Activated T-cell treated with anti-CD3 and anti-CD28 coated beads, Interleukin-2, amount 50 U/mL, for 1 hour (primary cell): Measurements from ENCODE around the gene HCN3.
"Not testable (repeated sequence)": the region's sequence is repeated elsewhere in the genome, so short reads cannot be mapped to it uniquely, and the experiment has no call there.

Source experiments
- DNase-seq: peaks from one replicate; pipeline ENCODE4 v3.0.0-alpha.2; 2020

HCN3 gene

DNA sequence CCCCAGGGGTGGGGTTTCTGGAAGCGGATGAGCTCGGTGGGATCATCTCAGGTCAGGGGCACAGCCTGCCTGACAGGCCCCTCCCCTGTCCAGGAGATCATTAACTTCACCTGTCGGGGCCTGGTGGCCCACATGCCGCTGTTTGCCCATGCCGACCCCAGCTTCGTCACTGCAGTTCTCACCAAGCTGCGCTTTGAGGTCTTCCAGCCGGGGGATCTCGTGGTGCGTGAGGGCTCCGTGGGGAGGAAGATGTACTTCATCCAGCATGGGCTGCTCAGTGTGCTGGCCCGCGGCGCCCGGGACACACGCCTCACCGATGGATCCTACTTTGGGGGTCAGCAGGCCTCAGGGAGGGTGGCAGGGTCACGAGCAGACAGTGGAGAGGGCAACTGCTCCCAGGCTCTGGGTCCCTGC is 8.4 kb downstream of the HCN3 start:
- DNase-seq: no peak

DNA sequence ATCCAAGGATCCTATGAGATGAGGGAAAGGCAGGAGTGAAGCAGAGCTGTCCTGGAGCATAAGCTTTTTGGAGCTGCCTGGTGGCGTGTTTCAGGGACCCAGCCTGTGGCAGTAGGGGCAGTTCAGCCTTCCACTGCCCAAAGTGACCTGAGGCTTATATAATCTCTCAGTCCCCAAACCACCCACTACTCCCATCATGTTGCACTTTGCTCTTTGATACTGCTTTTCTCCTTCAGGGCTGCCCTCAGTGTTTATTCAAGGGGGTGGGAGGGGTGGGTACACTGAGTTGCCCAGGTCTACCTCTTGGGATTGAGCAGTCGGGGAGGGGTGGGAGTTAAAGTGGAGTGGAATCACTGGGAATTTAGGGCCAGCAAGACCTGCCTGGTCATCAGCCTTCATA is 9.3 kb downstream of the HCN3 start:
- DNase-seq: no peak

DNA sequence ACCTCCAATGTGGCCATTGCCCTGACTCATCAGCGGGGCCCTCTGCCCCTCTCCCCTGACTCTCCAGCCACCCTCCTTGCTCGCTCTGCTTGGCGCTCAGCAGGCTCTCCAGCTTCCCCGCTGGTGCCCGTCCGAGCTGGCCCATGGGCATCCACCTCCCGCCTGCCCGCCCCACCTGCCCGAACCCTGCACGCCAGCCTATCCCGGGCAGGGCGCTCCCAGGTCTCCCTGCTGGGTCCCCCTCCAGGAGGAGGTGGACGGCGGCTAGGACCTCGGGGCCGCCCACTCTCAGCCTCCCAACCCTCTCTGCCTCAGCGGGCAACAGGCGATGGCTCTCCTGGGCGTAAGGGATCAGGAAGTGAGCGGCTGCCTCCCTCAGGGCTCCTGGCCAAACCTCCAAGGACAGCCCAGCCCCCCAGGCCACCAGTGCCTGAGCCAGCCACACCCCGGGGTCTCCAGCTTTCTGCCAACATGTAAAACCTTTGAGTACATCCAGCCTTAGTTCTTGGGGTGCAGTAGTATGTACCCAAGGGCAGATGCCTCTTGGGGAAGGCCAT is 10.8 kb downstream of the HCN3 start:
- no peak for DNase-seq

DNA sequence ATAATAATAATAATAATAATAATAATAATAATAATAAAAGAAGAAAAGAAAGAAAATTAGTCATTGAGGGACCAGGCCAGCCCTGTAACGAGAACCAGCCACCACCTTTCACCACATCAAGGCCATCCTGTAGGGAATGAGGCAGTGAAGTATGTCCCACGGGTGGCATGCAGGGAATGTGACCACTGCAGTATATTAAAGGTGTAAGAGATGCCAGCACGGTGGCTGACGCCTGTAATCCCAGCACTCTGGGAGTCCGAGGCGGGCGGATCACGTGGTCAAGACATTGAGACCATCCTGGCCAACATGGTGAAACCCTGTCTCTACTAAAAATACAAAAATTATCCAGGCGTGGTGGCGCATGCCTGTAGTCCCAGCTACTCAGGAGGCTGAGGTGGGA is 13.7 kb downstream of the HCN3 start:
- DNase-seq: not testable (repeated sequence)

DNA sequence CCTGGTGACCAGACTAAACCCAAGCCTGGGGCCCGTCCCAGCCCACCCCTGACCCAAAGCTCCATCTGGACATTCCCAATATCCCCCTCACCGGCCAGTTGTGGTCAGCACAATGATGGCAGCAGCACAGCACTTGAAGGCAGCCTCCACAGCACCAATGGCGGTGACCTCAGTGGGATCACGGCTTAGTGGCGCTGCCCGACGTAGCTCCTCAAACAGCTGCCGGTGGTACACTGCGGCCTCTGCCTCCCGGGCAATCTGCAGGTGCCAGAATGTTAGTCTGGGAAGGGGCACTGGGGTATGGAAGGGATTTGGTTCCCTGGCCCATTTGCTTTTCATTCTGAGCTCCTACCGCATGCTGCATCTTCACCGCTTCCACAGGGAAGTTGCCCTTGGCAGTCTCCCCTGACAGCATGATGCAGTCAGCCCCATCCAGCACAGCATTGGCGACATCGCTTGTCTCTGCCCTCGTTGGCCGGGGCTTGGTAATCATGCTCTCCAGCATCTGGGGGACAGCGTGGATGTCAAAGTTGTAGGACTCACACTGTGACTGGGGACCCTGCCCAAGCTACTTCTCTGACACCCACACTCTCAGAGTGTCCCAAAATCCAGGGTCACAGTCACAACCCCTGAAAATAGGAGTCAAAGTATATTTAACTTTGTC is 16.0 kb downstream of the HCN3 start:
- DNase-seq: no peak

DNA sequence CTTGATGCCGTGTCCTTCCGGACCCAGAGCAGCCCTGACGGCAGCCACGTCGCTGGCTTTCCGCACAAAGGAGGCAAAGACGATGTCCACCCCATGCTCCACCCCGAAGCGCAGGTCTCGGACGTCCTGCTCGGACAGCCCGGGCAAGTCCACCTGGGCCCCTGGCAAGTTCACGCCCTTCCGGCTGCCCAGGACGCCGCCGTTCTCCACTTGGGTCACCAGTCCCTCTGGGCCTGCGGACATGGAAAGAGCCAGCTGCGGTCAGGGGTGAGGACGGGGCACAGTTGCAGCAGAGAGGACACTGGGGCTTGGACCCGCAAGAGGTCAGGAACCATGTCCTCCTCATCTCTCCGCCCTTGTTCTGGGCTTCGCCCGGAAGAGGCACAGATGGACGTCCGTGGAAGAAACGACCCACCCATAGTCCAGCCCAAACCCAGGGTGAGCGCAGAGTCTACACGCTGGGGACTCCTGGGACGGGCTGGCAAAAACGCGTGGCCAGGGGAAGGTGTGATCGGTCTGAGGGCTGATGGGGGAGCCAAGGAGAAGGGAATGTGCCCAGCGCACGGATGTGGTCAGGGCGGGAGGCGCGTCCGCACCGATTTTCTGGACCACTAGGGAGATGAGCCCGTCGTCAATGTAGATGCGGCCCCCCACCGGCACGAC is 17.4 kb downstream of the HCN3 start:
- no peak for DNase-seq

DNA sequence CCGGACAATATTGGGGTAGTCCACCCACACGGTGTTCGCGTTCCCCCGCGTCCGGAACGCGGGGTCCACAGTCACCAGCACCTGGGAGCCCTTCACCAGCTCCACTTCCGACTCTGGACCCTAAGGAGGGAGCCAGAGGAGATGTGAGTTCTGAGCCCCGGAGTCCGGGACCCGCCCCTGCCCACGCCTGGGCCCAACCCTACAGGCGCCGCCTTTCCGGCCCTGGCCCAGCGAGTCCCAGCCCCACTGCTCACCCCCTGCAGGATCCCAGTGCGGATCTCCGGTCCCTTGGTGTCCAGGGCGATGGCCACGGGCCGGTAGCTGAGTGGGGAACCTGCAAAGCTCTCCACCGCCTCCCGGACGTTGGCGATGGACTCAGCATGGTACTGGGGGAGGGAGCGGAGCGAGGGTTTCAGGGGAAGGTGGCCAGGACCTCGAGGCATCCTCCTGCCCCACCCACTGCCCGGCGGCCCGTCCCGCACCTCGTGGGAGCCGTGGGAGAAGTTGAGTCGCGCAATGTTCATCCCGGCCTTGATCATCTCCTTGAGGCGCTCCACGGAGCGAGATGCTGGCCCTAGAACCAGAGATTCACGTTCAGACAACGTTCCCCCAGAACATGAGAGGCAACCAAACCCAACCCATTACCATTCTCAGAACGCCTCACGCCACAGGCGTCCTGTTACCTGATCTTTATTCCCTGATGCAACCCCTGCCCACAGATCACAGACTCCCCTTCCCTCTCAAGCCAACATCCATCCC is 18.1 kb downstream of the HCN3 start:
- no peak for DNase-seq

DNA sequence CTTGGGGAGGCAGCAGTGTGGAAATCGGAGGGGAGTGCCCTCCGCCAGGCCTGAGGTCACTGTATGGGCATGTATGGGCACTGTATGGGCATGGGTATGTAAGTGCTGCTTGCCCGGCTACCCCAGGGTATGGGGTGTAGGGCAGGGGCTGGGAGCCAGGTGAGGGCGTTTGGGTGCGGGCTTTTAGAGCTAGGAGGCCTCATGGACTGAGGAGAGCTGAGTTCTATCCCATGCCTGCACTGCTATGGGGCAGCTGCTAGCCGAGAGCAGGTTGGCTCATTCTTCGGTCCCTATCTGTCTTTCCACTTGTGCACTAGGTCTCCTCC is 18.6 kb downstream of the HCN3 start:
- no peak for DNase-seq

DNA sequence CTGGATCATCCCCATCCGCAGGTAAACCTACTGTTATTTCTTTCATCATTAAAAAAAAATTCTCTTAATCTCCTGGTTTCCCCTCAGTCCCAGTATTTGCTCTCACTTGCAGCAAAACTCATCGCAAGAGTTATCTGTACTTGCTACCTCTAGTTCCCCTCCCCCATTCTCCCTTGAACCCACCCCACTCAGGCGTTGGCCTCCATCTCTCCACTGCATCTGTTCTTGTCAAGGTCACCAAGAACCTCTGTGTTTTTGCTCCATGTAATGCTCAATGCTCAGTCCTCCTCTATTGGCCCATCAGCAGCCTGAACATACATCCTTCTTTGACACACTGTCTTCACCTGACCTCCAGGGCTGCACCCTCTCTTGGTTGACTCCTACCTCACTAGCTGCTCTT is 19.4 kb downstream of the HCN3 start:
- DNase-seq: no peak

DNA sequence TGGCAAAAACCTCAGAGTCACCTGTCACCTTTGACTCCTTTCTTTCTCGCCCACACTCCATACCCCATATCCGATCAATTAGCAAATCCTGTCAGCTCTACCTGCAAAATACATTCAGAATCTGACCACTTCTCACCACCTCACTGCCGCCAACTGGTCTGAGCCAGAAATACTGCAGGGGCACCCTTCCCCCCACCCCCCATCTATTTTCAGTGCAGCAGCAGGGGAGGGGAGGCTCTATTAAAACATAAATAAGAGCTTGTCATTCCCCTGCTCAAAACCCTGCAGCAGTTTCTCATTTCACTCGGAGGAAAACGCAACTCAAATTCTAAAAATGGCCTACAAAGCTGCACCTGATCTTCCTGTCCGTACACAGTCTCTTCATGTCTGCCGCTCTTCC is 20.1 kb downstream of the HCN3 start:
- no peak for DNase-seq

DNA sequence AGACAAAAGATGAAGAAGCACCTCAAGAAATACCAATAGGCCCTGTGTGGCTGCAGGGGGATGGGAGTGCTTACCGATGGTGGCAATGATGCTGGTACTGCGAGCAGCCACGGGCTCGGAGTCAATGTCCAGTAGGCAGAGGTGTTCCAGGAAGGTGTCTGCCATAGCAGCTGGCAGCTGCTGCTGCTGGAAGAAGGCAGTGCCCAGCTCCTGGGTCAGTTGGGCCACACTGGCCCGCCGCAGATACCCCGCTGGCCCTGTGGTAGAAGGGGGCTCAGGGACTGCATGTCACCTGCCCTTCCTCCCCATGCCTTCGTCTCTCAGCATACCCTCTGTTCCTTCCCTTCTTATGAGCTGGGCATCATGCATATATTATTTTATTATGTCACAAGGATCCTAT is 22.8 kb downstream of the HCN3 start:
- no peak for DNase-seq

DNA sequence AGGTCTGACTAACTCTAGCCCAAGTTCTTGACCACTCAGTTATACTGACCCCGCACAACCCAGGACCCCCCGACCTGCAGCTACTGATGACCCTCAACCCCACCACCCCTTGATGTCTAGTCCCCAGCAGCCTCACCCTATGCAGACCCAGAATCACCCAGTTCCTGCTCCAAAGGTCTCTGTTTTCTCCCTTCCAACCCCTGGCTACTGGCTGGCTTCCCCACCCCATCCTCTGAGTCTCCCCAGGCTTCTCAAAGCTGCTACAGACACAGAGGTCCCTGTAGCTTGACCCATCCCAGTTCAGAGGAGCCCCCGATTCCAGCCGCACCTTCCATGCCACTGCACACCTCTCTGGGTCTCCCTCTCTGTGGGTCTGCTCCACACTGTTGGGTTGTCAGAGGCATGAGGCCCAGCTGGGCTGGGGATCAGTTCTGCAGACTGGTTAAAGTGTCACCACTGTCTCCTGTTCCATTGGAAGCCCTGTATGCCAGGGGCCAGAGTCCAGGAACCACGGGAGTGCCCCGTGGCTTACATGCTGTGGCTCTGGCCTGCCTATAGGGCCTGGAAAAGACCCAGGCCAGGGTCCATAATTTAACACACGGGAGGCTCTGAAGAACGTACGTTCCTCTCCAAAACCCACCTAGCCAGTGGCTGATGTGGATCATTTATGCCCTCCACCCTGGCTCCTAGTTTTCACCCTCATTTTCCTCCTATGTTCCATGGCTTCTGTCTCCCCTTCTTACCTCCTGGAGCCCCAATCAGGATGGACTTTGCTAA is 23.5 kb downstream of the HCN3 start:
- no peak for DNase-seq

DNA sequence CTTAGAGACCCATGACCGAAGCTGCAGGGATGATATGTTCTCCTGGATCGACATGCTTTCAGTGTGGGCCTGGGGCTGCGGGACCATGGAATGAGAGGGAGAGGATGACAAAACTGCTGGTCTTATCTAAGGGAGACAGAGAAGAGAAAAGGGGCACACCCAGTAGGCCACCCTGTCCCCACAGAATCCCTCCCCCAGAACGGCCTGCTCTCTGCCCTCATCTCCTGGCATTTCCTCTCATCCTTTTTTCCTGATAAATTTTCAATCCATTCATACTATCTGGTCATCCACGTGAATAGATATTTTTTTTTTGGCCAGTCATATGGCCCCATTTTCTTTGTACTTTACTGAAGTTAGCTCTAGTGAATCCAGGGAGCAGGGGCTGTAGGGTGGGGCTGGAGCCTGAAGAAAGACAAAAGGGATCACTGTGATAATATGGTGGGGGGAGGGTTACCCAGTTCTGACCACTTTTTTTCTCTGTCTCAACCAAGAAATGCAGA is 24.1 kb downstream of the HCN3 start, which contains the start of gene PKLR:
Gene PKLR, minus strand, starts transcription at position 97 of the 500 bp plus-strand sequence. Its CDS starts 43 bp downstream, at position 54.
- DNase-seq: no peak

DNA sequence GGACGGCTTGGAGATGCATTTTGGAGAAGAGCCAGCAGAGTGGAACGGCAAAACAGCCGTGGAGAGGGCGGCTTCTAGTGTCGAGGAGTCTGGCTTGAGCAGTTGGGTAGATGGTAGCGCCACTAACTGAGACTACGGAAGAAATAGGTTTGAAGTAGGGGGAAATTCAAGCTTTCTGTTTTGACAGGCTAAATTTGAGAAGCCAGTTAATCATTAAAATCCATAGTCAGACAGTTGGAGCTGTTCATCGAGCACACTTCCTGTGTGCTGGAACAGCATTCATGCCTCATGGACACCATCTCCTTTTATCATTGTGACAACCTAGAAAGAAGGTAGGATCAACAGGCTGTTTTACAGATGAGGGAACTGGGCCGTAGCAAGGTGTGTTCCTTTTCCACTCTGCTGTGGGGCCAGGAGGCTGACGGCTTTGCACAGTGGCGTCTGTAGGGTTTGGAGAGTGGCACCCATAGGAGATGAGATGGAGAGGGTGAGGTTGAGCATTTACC is 27.3 kb downstream of the HCN3 start:
- no peak for DNase-seq

DNA sequence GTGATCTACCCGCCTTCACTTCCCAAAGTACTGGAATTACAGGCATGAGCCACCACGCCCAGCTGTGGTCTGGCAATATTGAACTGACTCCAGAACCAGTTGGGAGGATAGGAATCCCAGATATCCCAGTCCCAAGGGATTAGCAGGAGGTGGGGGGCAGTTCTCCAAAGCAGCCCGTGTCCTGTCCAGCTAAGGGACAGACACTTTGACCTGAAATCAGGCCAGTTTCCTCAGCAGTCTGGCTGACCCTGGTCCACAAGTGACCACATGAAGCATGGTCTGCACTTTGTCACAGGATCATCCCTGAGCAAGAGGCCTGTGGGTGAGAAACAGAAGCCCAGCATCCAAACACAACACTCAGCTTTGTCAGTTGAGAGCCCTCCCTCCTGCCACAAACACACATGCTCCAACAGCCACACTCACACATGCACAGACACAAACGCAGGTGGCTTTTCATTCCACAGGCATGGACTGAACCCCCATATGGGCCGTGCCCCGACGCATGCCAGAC is 28.7 kb downstream of the HCN3 start:
- no peak for DNase-seq

DNA sequence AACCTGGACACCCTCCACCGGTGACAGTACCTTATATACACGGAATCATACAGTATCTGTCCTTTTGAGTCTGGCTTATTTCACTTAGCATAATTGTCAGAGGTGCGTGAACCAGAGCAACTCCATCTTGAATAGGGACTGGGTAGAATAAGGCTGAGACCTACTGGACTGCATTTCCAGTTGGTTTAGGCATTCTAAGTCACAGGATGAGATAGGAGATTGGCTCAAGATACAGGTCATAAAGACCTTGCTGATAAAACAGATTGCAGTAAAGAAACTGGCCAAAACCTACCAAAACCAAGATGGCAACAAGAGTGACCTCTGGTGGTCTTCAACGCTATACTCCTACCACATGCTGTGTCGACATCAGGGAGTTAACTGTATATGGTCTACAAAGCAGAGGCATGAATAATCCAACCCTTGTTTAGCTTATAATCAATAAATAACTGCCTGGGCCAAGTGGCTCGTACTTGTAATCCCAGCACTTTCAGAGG is 30.0 kb downstream of the HCN3 start:
- DNase-seq: no peak

DNA sequence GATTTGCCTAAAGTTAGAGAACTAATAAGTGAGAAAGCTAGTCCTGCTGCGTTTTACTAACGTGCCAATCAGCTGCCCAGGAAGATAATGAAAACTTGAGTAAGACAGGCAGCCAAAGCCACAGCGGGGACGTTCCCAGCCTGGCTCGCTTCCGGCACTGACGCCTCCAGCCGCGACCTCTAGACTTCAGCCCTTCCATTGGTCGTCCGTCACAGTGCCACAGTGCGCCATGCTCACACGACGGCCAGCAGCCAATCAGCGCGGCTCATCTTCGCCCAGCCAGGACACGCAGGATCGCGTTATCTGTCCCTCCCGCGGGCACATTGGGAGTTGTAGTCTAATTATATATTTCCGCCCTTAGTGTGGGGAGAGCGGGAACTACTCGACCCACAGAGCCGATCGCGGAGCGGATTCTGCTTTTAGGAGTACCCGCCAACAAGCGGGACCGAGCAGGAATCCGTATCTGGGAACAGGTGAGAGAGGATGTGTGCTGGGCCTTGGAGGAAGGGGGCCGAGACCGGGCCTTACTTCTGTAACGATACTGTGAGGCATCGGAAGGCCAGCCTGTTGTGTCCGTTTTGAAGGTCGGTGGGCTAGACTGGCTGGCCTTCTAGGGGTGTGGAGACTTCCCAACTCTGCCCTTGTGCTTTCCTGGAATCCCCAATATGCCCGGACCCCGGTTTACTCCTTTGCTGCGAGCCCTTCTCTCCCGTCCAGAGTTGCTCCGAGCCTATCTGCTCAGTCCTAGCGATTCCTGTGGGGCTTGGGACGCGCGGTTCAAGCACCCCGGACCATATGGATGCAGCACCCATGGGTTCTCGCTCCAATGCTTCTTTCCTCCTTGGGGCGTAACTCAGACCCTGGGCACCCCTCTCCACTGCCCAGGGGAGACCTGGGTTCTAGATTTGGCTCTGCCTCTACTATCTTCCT is 31.5 kb downstream of the HCN3 start, which contains the start of gene FDPS:
Gene FDPS, plus strand, starts transcription at position 374 of the 930 bp plus-strand sequence. CDS start 924 bp downstream, outside the sequence.
- DNase-seq: peak; percentile 92

DNA sequence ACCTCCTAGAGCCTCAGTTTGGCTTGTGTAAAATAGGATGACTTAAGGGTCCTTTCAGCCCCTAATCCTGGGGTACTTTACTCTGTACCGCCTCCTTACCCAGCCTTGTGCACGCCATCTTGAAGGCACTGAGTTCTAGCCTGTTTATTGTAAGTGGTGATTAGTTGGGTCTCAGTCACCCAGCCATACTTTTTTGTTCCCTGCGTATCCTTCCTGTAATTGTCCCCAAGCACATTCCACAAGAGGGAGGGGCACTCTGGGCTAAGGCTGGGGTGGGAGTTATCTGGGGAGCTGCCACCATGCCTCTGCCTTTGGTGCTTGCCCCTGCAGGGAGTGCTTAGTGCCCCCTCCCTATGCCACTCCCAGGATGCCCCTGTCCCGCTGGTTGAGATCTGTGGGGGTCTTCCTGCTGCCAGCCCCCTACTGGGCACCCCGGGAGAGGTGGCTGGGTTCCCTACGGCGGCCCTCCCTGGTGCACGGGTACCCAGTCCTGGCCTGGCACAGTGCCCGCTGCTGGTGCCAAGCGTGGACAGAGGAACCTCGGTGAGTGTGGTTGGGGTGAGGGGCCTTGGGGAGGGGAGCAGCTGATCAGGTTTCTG is 32.3 kb downstream of the HCN3 start:
- DNase-seq: no peak

DNA sequence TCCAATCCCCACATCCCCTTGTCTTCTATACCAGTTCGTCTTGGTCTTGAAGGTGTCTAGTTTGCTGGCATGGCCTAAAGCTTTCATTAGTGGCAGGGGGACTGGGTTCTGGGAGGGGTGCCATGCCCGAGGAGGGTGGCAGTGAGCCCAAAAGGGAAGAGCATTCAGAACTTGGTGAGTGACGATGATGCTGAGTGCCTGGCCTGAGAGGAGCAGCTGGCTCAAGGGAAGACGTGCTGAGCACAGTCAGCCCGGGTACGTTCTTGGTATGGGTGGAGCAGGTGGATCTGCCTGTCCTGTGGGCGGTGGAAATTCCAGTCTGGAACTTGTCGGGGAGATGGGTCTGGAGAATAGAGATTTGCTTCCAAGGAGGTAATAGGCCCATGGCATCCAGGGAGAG is 36.0 kb downstream of the HCN3 start:
- DNase-seq: no peak

DNA sequence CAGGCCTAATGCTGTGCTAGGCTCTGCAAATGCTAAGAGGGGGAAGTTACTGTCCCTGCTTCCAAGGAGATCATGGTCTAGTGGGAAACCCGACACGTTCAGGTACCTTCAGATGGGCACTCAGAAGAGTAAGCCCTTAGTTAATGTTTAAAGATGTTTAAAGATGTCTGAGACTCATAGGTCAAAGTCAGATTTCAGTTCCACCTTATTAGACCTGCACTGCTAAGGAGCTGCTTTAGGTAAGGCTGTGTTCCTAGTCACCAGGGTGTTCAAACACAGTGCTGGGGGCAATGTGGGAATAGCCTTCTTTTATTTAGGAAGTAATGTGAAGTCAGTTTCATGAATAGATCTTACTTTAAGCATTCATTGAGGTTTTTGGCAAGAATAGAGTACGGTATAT is 39.7 kb downstream of the HCN3 start:
- DNase-seq: no peak

DNA sequence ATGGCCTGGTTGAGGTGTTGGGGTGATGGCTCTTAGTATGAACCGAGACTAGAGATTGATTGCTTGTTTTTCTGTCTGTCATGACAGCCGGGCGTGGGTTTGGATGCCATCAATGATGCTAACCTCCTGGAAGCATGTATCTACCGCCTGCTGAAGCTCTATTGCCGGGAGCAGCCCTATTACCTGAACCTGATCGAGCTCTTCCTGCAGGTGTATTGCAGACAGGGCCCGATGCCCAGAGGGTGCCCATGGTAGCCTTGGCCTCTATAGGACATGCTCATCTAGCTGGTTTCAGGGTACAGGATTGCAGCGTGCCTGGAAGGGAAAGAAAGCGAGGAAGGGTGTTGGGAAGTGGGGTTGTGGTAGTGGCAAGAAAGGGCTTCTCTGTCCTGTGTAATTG is 40.8 kb downstream of the HCN3 start:
- DNase-seq: no peak
